Thoracic aorta (tissue), 2 donors: Measurements from ENCODE around the gene RCOR1. TPM values are rescaled to one million over a fixed set of nuclear protein-coding genes. Genes with fewer than 3 reads are reported as not detected.
"Not testable (repeated sequence)": the region's sequence is repeated elsewhere in the genome, so short reads cannot be mapped to it uniquely, and the experiment has no call there.

ENCODE experiments used
- ATAC-seq: fragments of 150-250 bp; one replicate; pipeline ENCODE4 v1.8.0; 2017; ENCODE audit warnings: low read depth; ENCODE audit not compliant: insufficient number of reproducible peaks, low FRiP score
- DNase-seq: peaks from one replicate; pipeline ENCODE4 v3.0.0-alpha.2; 2020; ENCODE audit warnings: low spot score
- H3K27ac ChIP-seq, 2 donors: fragments of 200-600 bp; sonication (generic); 1 replicate in 1 of 2; 2 replicates in 1 of 2; pipeline ENCODE4 v1.5.1; 2016; ENCODE audit warnings: mild to moderate bottlenecking in 2 of 2, moderate library complexity in 2 of 2
- H3K27me3 ChIP-seq: fragments of 200-600 bp; sonication (generic); replicated peaks from 2 replicates; pipeline ENCODE4 v1.6.0; 2016; ENCODE audit warnings: mild to moderate bottlenecking; ENCODE audit not compliant: insufficient read depth
- H3K36me3 ChIP-seq: fragments of 200-600 bp; sonication (generic); one replicate; pipeline ENCODE4 v1.5.1; 2016
- H3K4me1 ChIP-seq, 2 donors: fragments of 200-600 bp; sonication (generic); 1 replicate in 1 of 2; 2 replicates in 1 of 2; pipeline versions ENCODE4 v1.5.1 to v1.6.0; 2016; ENCODE audit warnings: low read depth in 2 of 2, mild to moderate bottlenecking in 1 of 2; ENCODE audit not compliant: control insufficient read depth in 1 of 2
- H3K4me3 ChIP-seq: fragments of 200-600 bp; sonication (generic); 2 replicates; pipeline ENCODE4 v1.5.1; 2016; ENCODE audit warnings: mild to moderate bottlenecking
- H3K9me3 ChIP-seq: fragments of 200-600 bp; sonication (generic); 2 replicates; pipeline ENCODE4 v1.5.1; 2016
- total RNA-seq, 2 donors: library from RNA; depleted of rRNA; stranded (reverse); fragments of >200 nt; gene quantifications; one replicate each; pipeline versions ENCODE4 v1.1.0 to v1.2.3, GENCODE V29; 2016
- TF ChIP-seq, protein P1 (sequence below): fragments of 200-600 bp; sonication (generic); IDR thresholded peaks from one replicate; pipeline ENCODE4 v1.5.1; 2019; ENCODE audit warnings: antibody characterized with exemption

The RCOR1 gene
- total RNA-seq, 2 donors from 2014 or later = 6.5 to 17.1 TPM

DNA sequence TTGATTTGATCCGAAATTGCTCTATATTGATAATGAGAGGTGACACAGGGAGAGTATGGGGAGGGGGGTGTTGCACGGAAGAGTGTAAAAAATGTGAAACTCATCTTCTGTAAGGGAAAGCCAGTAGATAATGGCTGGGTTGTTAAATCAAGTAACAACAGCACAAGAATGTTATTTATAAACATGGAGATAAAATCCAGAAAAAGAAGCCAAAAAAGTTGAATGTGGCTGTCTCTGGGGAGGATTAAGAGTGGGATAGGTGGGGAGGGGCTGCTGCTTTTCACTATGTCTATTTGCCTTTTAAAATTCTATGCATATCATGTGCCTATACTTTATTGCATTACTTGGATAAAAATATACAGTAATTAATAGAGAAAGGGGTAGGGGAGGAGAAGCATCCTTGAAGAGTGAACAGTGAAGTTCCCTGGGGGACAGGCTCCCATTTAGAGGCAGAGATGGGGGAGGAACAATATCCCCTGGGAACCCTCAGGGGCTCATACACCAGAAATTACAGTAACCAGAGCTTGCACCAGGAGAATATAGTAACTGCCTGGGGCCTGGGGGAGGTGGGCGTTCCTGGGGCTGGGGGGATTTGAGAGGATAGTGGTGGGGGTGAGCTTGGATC lies 43.7 kb upstream of the RCOR1 start:
- ATAC-seq = no peak
- Histone ChIP-seq H3K4me1 (no peaks in the 10 kb centered on the region), H3K27ac (no peak overlapping the region), H3K4me3 (no peak overlapping the region), H3K36me3 (no peaks in the 10 kb centered on the region), H3K9me3 (no peaks in the 10 kb centered on the region), H3K27me3 (peaks cover 10% of the 10 kb centered on the region)
- TF ChIP-seq, protein P1, sequence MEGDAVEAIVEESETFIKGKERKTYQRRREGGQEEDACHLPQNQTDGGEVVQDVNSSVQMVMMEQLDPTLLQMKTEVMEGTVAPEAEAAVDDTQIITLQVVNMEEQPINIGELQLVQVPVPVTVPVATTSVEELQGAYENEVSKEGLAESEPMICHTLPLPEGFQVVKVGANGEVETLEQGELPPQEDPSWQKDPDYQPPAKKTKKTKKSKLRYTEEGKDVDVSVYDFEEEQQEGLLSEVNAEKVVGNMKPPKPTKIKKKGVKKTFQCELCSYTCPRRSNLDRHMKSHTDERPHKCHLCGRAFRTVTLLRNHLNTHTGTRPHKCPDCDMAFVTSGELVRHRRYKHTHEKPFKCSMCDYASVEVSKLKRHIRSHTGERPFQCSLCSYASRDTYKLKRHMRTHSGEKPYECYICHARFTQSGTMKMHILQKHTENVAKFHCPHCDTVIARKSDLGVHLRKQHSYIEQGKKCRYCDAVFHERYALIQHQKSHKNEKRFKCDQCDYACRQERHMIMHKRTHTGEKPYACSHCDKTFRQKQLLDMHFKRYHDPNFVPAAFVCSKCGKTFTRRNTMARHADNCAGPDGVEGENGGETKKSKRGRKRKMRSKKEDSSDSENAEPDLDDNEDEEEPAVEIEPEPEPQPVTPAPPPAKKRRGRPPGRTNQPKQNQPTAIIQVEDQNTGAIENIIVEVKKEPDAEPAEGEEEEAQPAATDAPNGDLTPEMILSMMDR = no peak
- no peak for DNase-seq

DNA sequence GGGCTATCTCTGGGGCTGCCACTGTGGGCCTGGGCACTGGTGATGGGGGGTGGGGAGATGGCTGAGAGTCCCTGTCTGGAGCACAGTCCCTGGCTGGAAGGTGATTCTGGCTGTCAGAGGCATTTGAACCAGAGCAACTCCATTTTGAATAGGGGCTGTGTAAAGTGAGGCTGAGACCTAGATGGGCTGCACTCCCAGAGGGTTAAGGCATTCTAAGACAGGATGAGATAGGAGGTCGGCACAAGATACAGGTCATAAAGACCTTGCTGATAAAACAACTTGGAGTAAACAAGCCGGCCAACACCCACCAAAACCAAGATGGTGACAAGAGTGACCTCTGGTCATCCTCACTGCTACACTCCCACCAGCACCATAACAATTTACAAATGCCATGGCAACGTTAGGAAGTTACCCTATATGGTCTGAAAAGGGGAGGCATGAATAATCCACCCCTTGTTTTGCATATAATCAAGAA lies 41.5 kb upstream of the RCOR1 start:
- not testable (repeated sequence) for H3K27me3 ChIP-seq, H3K9me3 ChIP-seq, H3K36me3 ChIP-seq, H3K4me1 ChIP-seq, DNase-seq, H3K4me3 ChIP-seq, ATAC-seq, H3K27ac ChIP-seq

DNA sequence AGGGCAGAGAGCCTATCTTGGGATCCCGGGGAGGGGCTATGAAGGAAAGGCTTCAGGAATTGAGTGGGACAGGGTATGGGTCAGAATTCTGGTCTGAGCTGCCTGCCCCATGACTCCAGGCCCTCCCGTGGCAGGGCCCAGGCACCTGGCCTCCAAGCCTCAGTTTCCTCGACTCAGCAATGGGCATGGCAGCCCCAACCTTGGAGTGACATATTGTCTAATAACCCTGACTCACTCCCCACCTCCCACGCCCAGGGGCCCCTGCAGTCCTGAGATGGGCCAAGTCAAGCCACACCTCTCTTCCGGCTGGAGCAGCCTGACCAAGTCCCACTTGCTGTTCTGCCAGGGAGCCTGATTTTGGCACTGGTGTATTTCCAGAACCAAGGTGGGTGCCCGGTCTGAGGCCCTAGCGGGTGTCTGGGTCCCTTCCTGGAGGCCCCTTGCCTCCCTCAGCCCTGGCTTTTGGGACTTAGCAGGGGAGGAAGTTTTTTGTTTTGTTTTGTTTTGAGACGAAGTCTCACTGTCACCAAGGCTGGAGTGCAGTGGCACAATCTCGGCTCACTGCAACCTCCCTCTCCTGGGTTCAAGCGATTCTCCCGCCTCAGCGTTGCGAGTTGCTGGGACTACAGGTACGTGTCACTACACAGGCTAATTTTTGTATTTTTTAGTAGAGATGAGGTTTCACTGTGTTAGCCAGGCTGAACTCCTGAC lies 40.3 kb upstream of the RCOR1 start:
- no peak overlapping the region for H3K27ac ChIP-seq
- no peaks in the 10 kb centered on the region for H3K36me3 ChIP-seq
- TF ChIP-seq, protein P1 = no peak
- ATAC-seq (no peak), DNase-seq (no peak)
- H3K4me3 ChIP-seq = no peak overlapping the region
- no peaks in the 10 kb centered on the region for H3K27me3 ChIP-seq
- no peaks in the 10 kb centered on the region for H3K9me3 ChIP-seq
- no peaks in the 10 kb centered on the region for H3K4me1 ChIP-seq

DNA sequence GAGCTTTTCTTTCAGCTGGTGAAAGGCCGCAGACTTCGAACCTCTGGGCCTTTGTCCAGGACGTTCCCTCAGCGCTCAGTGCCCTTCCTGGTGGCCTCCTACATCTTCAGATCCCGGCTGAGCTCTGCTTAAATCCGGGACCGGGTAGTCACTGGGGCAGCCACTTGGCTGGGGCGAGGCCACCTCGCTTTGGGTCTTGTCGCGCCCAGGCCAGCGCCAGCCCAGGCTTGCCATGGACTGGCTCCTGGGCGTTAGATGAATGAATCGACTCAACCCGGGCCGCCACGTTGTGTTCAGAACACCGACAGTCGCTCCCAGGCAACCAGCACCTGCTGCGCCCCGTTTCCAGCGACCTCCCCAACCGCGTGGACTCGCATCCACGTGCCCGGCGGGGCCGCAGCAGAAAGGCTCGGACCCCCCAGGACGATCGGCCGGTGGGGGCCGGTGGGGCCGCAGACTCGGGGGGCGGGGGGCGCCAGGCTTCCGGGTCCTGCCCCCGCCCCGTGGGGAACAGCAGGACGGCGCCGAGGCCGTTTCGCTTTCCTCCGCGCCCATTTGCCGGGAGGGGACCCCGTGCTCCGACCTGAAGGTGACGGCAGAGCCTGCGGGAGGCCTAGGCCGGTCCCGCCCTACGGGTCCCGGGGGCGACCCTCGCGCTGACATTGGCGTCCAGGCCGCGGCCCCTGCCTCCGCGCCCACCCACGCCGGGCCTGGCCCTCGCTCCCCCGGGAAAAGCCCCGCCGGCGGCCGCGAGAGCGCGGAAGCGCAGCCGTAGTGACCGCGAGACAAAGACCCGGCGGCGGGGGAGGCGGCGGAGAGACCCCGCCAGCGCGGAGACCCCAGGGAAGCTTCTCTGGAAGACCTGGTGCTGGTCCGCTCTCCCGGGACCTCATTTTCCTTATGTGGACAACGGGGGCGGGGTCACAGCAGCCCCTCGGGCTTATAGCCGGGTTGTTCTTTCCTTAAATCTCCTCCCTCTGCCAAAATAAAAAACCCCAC lies 37.3 kb upstream of the RCOR1 start:
- Histone ChIP-seq H3K9me3 (no peaks in the 10 kb centered on the region), H3K36me3 (no peaks in the 10 kb centered on the region), H3K27me3 (no peaks in the 10 kb centered on the region), H3K4me1 (no peaks in the 10 kb centered on the region), H3K27ac (peak overlapping the region in 1 of 2 donors; percentile 43), H3K4me3 (peak overlapping the region; percentile 95)
- TF ChIP-seq, protein P1 = no peak
- peak; percentile 13 for DNase-seq
- no peak for ATAC-seq

DNA sequence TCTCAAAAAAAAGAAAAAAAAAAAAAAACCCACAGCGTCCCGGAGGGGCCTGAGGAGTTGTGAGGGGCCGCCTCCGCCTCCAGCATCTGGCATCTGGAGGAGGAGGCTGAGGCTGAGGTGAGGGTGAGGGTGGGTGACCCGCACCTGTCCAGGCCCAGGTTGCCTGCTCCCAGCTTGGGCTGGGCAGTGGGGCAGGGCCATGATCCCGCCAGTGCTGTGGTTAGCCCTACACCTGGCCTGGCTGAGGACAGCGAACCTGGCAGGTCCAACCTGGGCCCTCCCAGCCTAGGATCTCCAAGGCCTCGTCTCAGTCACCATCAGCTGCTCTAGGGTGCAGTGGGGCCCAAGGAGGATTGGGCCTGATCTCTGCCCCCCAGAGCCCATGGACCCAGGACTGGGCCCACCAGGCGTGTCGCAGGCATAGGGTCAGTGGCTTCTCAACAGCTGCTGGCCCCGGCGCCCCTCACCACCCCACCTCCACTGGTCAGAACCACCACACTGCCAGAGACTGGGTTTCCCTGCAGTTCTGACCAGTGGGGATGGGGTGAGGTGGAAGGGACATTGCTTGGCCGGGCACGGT lies 36.3 kb upstream of the RCOR1 start:
- TF ChIP-seq, protein P1 = no peak
- H3K27me3 ChIP-seq = no peaks in the 10 kb centered on the region
- H3K27ac ChIP-seq = no peak overlapping the region
- DNase-seq (no peak), ATAC-seq (no peak)
- no peaks in the 10 kb centered on the region for H3K9me3 ChIP-seq
- no peaks in the 10 kb centered on the region for H3K36me3 ChIP-seq
- H3K4me1 ChIP-seq = no peaks in the 10 kb centered on the region
- peak overlapping the region; percentile 95 for H3K4me3 ChIP-seq
